Common myeloid progenitor, CD34-positive (primary cell): Measurements from ENCODE around the gene PYCARD.
"Not testable (repeated sequence)": the region's sequence is repeated elsewhere in the genome, so short reads cannot be mapped to it uniquely, and the experiment has no call there.

ENCODE experiments used
- CTCF ChIA-PET: fragments of 350-600 bp; sonication (Branson Sonifier 250); formaldehyde crosslinking; loops from one replicate; lab custom pipeline; 2021; ENCODE audit warnings: antibody characterized with exemption; lab: Charles Lee
- POLR2A ChIA-PET: fragments of 350-600 bp; sonication (Branson Sonifier 250); formaldehyde crosslinking; loops from one replicate; lab custom pipeline; 2021; ENCODE audit warnings: antibody characterized with exemption; lab: Charles Lee
- DNase-seq, 3 donors: peaks; one replicate each; pipeline versions ENCODE4 v3.0.0 to v3.0.0-alpha.2; 2013
- H3K27ac ChIP-seq, 2 experiments: 1 replicate in 1 of 2; 2 replicates in 1 of 2; pipeline ENCODE4 v1.7.0; 2013; ENCODE audit warnings: inconsistent platforms in 2 of 2, low read length in 2 of 2, mild to moderate bottlenecking in 2 of 2, low read depth in 1 of 2, moderate library complexity in 1 of 2; ENCODE audit not compliant: severe bottlenecking in 2 of 2, insufficient read depth in 1 of 2, poor library complexity in 1 of 2
- H3K27me3 ChIP-seq, 5 experiments: replicated peaks in 2 of 5; 1 replicate in 3 of 5; 2 replicates in 2 of 5; pipeline versions ENCODE4 v1.6.1 to v1.7.0; 2013; ENCODE audit warnings: low read length in 4 of 5, mild to moderate bottlenecking in 2 of 5, moderate library complexity in 2 of 5, inconsistent platforms in 1 of 5; ENCODE audit not compliant: insufficient read depth in 5 of 5, control insufficient read depth in 4 of 5
- H3K36me3 ChIP-seq, 4 experiments: 1 replicate in 2 of 4; 2 replicates in 2 of 4; pipeline versions ENCODE4 v1.6.1 to v1.7.0; 2013; ENCODE audit warnings: low read length in 3 of 4, control low read depth in 1 of 4, mild to moderate bottlenecking in 1 of 4; ENCODE audit not compliant: control insufficient read depth in 4 of 4, insufficient read depth in 4 of 4
- H3K4me1 ChIP-seq, 4 experiments: 1 replicate in 3 of 4; 2 replicates in 1 of 4; pipeline versions ENCODE4 v1.6.1 to v1.7.1; 2013; ENCODE audit warnings: low read length in 3 of 4, mild to moderate bottlenecking in 3 of 4, control low read depth in 1 of 4, inconsistent platforms in 1 of 4, moderate library complexity in 1 of 4; ENCODE audit not compliant: control insufficient read depth in 4 of 4, insufficient read depth in 4 of 4; ENCODE audit errors: control extremely low read depth in 1 of 4
- H3K4me3 ChIP-seq, 7 experiments: 1 replicate in 4 of 7; 2 replicates in 3 of 7; pipeline versions ENCODE4 v1.5.1 to v1.7.0; 2013; ENCODE audit warnings: mild to moderate bottlenecking in 7 of 7, low read length in 6 of 7, moderate library complexity in 6 of 7, inconsistent platforms in 2 of 7, low read depth in 2 of 7, control low read depth in 1 of 7; ENCODE audit not compliant: insufficient read depth in 4 of 7, control insufficient read depth in 1 of 7; ENCODE audit errors: extremely low read depth in 1 of 7
- H3K9me3 ChIP-seq, 5 experiments: 1 replicate in 4 of 5; 2 replicates in 1 of 5; pipeline versions ENCODE4 v1.6.1 to v1.7.1; 2013; ENCODE audit warnings: low read length in 4 of 5, mild to moderate bottlenecking in 2 of 5, inconsistent platforms in 1 of 5, low read depth in 1 of 5, moderate library complexity in 1 of 5; ENCODE audit not compliant: control insufficient read depth in 4 of 5, insufficient read depth in 2 of 5; ENCODE audit errors: control extremely low read depth in 1 of 5
- WGBS: methylation state at CpG from one replicate; pipeline ENCODE4 v1.1.5; 2013; ENCODE audit not compliant: insufficient coverage; 5-methylcytosine and 5-hydroxymethylcytosine counted together

PYCARD gene

GRCh38 chr16:31204871-31205666, 2.5 kb upstream of the PYCARD start:
- Histone ChIP-seq H3K9me3 (no peaks in the 10 kb centered on the region), H3K27ac (no peak overlapping the region), H3K4me3 (no peak overlapping the region), H3K4me1 (peaks cover 4 to 32% (median 27%) of the 10 kb centered on the region in 4 experiments), H3K27me3 (no peaks in the 10 kb centered on the region), H3K36me3 (no peaks in the 10 kb centered on the region)
- 100% methylated on average over 7 of the region's 9 CpGs for WGBS
- CTCF ChIA-PET = interaction anchor here (0.7 to 1.2 kb wide), 2 partner anchors 10 to 50 kb away, joined by 3 read pairs; no protein-coding TSS in a partner anchor
- POLR2A ChIA-PET = no interaction called here
- no peak for DNase-seq

- peak; percentile 40 to 81 (median 76) for DNase-seq
- H3K4me1 ChIP-seq = peaks cover 9 to 57% (median 50%) of the 10 kb centered on the region in 4 experiments
- H3K4me3 ChIP-seq = peak overlapping the region; percentile 75 to 97 (median 88)
- 19% methylated on average over 17 of the region's 35 CpGs for WGBS
- H3K36me3 ChIP-seq = peaks cover 0 to 10% (median 6%) of the 10 kb centered on the region in 4 experiments
- ChIA-PET POLR2A (interaction anchor here (0.6 to 2.1 kb wide), 6 partner anchors 13 to 58 kb away, joined by 3 to 12 read pairs (median 3); partner anchors contain the start of genes FUS and ITGAM), CTCF (interaction anchor here (0.6 to 3.5 kb wide), 23 partner anchors 8 to 277 kb away, joined by 3 to 17 read pairs (median 3); partner anchors contain the start of genes HSD3B7, ITGAM, PYDC1 and TRIM72)
- peak overlapping the region in 1 of 2 experiments; percentile 72 for H3K27ac ChIP-seq
- no peaks in the 10 kb centered on the region for H3K9me3 ChIP-seq
- no peaks in the 10 kb centered on the region for H3K27me3 ChIP-seq
Observed at GRCh38 chr16:31201582-31202413, 762 bp downstream of the PYCARD start.

- H3K36me3 ChIP-seq = peaks cover 2 to 17% (median 9%) of the 10 kb centered on the region in 4 experiments
- H3K27me3 ChIP-seq = no peaks in the 10 kb centered on the region
- H3K27ac ChIP-seq = peak overlapping the region in 1 of 2 experiments; percentile 72
- ChIA-PET POLR2A (interaction anchor here (0.6 to 1.6 kb wide), 5 partner anchors 21 to 179 kb away, joined by 3 to 12 read pairs (median 3); partner anchors contain the start of genes FUS and ITGAM), CTCF (interaction anchor here (0.6 to 3.5 kb wide), 18 partner anchors 9 to 277 kb away, joined by 3 to 17 read pairs (median 3); partner anchors contain the start of genes HSD3B7, ITGAM and ZNF843)
- DNase-seq = peak; percentile 86 to 93 (median 91)
- WGBS = 59% methylated on average over 7 of the region's 8 CpGs
- H3K4me1 ChIP-seq = peaks cover 9 to 57% (median 50%) of the 10 kb centered on the region in 4 experiments
- H3K4me3 ChIP-seq = peak overlapping the region in 6 of 7 experiments; percentile 81 to 97 (median 89)
- H3K9me3 ChIP-seq = no peaks in the 10 kb centered on the region
Observed at GRCh38 chr16:31200821-31201568, 1.6 kb downstream of the PYCARD start.

GRCh38 chr16:31200111-31200510, 2.4 kb downstream of the PYCARD start:
- not testable (repeated sequence) for H3K9me3 ChIP-seq, H3K4me3 ChIP-seq, DNase-seq, H3K27me3 ChIP-seq
- Histone ChIP-seq H3K4me1 (peaks cover 9 to 57% (median 50%) of the 10 kb centered on the region in 4 experiments), H3K27ac (peak overlapping the region in 1 of 2 experiments; percentile 61), H3K36me3 (peaks cover 3 to 25% (median 15%) of the 10 kb centered on the region in 4 experiments)
- 100% methylated on average over 6 of the region's 8 CpGs for WGBS
- CTCF ChIA-PET = interaction anchor here (0.9 to 2.4 kb wide), 5 partner anchors 16 to 245 kb away, joined by 3 to 8 read pairs (median 5); no protein-coding TSS in a partner anchor
- POLR2A ChIA-PET = interaction anchor here (0.8 to 1.6 kb wide), 2 partner anchors 20 to 180 kb away, joined by 3 to 12 read pairs; partner anchors contain the start of gene FUS

- H3K27ac ChIP-seq = peak overlapping the region in 1 of 2 experiments; percentile 61
- no peak for DNase-seq
- peaks cover 7 to 30% (median 20%) of the 10 kb centered on the region in 4 experiments for H3K36me3 ChIP-seq
- H3K4me3 ChIP-seq = no peak overlapping the region
- H3K27me3 ChIP-seq = no peaks in the 10 kb centered on the region
- 88% methylated on average over 3 of the region's 5 CpGs for WGBS
- peaks cover 9 to 57% (median 50%) of the 10 kb centered on the region in 4 experiments for H3K4me1 ChIP-seq
- no peaks in the 10 kb centered on the region for H3K9me3 ChIP-seq
- POLR2A ChIA-PET = interaction anchor here (2.1 kb wide), 1 partner anchor 10 kb away, joined by 8 read pairs; no protein-coding TSS in a partner anchor
- CTCF ChIA-PET = interaction anchor here (2.4 kb wide), 1 partner anchor 245 kb away, joined by 5 read pairs; no protein-coding TSS in a partner anchor
Observed at GRCh38 chr16:31199430-31200041, 3.0 kb downstream of the PYCARD start.
